H9 (cell line): ENCODE measurements around the gene ZMIZ1. TPM values are rescaled to one million over a fixed set of nuclear protein-coding genes. Genes with fewer than 3 reads are reported as not detected.

Source experiments
- DNase-seq: peaks from one replicate; pipeline ENCODE4 v3.0.0-alpha.2; 2017
- H2AFZ ChIP-seq: one replicate; pipeline ENCODE4 v1.6.1; 2013; ENCODE audit warnings: mild to moderate bottlenecking, low read length, control low read depth, moderate library complexity
- H2AK5ac ChIP-seq: 2 replicates; pipeline ENCODE4 v1.6.1; 2013; ENCODE audit warnings: low read length, control low read depth, mixed read lengths; ENCODE audit not compliant: insufficient read length
- H2BK120ac ChIP-seq: one replicate; pipeline ENCODE4 v1.6.1; 2013; ENCODE audit warnings: low read depth, mild to moderate bottlenecking, low read length, control low read depth, inconsistent platforms; ENCODE audit not compliant: poor library complexity, severe bottlenecking
- H2BK12ac ChIP-seq: 2 replicates; pipeline ENCODE4 v1.6.1; 2013; ENCODE audit warnings: low read length, control low read depth, mixed read lengths, low read depth; ENCODE audit not compliant: insufficient read length
- H2BK15ac ChIP-seq: 2 replicates; pipeline ENCODE4 v1.6.1; 2013; ENCODE audit warnings: low read depth, low read length, control low read depth
- H2BK20ac ChIP-seq: one replicate; pipeline ENCODE4 v1.6.1; 2013; ENCODE audit warnings: low read depth, mild to moderate bottlenecking, low read length, control low read depth, inconsistent platforms; ENCODE audit not compliant: poor library complexity, severe bottlenecking
- H2BK5ac ChIP-seq: 2 replicates; pipeline ENCODE4 v1.6.1; 2013; ENCODE audit warnings: low read length, control low read depth, mixed read lengths; ENCODE audit not compliant: insufficient read length
- H3K14ac ChIP-seq: 2 replicates; pipeline ENCODE4 v1.6.1; 2013; ENCODE audit warnings: low read length, control low read depth; ENCODE audit not compliant: insufficient read depth
- H3K18ac ChIP-seq: 2 replicates; pipeline ENCODE4 v1.6.1; 2013; ENCODE audit warnings: low read depth, mild to moderate bottlenecking, mixed read lengths, low read length, control low read depth; ENCODE audit not compliant: insufficient read length
- H3K23ac ChIP-seq: 2 replicates; pipeline ENCODE4 v1.6.1; 2013; ENCODE audit warnings: low read length, control low read depth, mixed read lengths, low read depth; ENCODE audit not compliant: insufficient read length
- H3K23me2 ChIP-seq: 2 replicates; pipeline ENCODE4 v1.6.1; 2013; ENCODE audit warnings: low read depth, mild to moderate bottlenecking, mixed read lengths, low read length, control low read depth; ENCODE audit not compliant: insufficient read length, poor library complexity, severe bottlenecking
- H3K27ac ChIP-seq: 2 replicates; pipeline ENCODE4 v1.5.1; 2013; ENCODE audit warnings: low read length, control low read depth, mixed read lengths, low read depth; ENCODE audit not compliant: insufficient read length
- H3K27me3 ChIP-seq: 2 replicates; pipeline ENCODE4 v1.6.1; 2013; ENCODE audit warnings: low read length, control low read depth, inconsistent platforms; ENCODE audit not compliant: insufficient read depth
- H3K4ac ChIP-seq: 2 replicates; pipeline ENCODE4 v1.6.1; 2013; ENCODE audit warnings: low read depth, mild to moderate bottlenecking, control low read depth, inconsistent platforms, low read length, moderate library complexity
- H3K4me1 ChIP-seq: 2 replicates; pipeline ENCODE4 v1.6.1; 2013; ENCODE audit warnings: low read length, control low read depth, inconsistent platforms; ENCODE audit not compliant: insufficient read depth
- H3K4me2 ChIP-seq: 2 replicates; pipeline ENCODE4 v1.6.1; 2013; ENCODE audit warnings: low read length, control low read depth, mixed read lengths; ENCODE audit not compliant: insufficient read length, insufficient read depth
- H3K56ac ChIP-seq: 2 replicates; pipeline ENCODE4 v1.6.1; 2013; ENCODE audit warnings: low read depth, mild to moderate bottlenecking, mixed read lengths, low read length, control low read depth; ENCODE audit not compliant: insufficient read length
- H3K79me1 ChIP-seq: 2 replicates; pipeline ENCODE4 v1.6.1; 2013; ENCODE audit warnings: low read depth, mild to moderate bottlenecking, moderate library complexity, low read length, control low read depth, inconsistent platforms; ENCODE audit not compliant: insufficient read depth, poor library complexity, severe bottlenecking
- H3K79me2 ChIP-seq: 2 replicates; pipeline ENCODE4 v1.6.1; 2013; ENCODE audit warnings: low read length, control low read depth, inconsistent platforms; ENCODE audit not compliant: insufficient read depth
- H3K9ac ChIP-seq: 2 replicates; pipeline ENCODE4 v1.6.1; 2013; ENCODE audit warnings: low read length, control low read depth, mixed read lengths; ENCODE audit not compliant: insufficient read length; ENCODE audit errors: extremely low read depth
- H3K9me3 ChIP-seq: one replicate; pipeline ENCODE4 v1.6.1; 2013; ENCODE audit warnings: low read depth, low read length, inconsistent platforms; ENCODE audit not compliant: control insufficient read depth
- H3T11ph ChIP-seq: one replicate; pipeline ENCODE4 v1.6.1; 2013; ENCODE audit warnings: mild to moderate bottlenecking, low read length, control low read depth, inconsistent platforms
- H4K20me1 ChIP-seq: one replicate; pipeline ENCODE4 v1.6.1; 2013; ENCODE audit not compliant: control insufficient read depth, insufficient read length, insufficient read depth
- H4K5ac ChIP-seq: 2 replicates; pipeline ENCODE4 v1.6.1; 2013; ENCODE audit warnings: low read depth, mild to moderate bottlenecking, mixed read lengths, low read length, control low read depth; ENCODE audit not compliant: insufficient read length
- H4K8ac ChIP-seq: replicated peaks from 2 replicates; pipeline ENCODE4 v1.6.1; 2013; ENCODE audit warnings: low read length, control low read depth, mixed read lengths, low read depth; ENCODE audit not compliant: insufficient read length
- H4K91ac ChIP-seq: 2 replicates; pipeline ENCODE4 v1.6.1; 2013; ENCODE audit warnings: low read depth, mild to moderate bottlenecking, moderate library complexity, mixed read lengths, low read length, control low read depth; ENCODE audit not compliant: insufficient read length
- H3K27ac Mint-ChIP-seq, 3 experiments: 2 replicates in 2 of 3; 3 replicates in 1 of 3; pipeline ENCODE4 v1.8.0; 2020 to 2021; ENCODE audit warnings: mixed read lengths in 3 of 3, mild to moderate bottlenecking in 1 of 3, moderate library complexity in 1 of 3
- H3K27me3 Mint-ChIP-seq: 2 replicates; pipeline ENCODE4 v1.8.0; 2021; ENCODE audit warnings: low read depth, mild to moderate bottlenecking, moderate library complexity, mixed read lengths
- H3K36me3 Mint-ChIP-seq, 3 experiments: 2 replicates in 2 of 3; 3 replicates in 1 of 3; pipeline ENCODE4 v1.8.0; 2020 to 2021; ENCODE audit warnings: low read depth in 3 of 3, mixed read lengths in 3 of 3; ENCODE audit not compliant: insufficient read depth in 1 of 3
- H3K4me1 Mint-ChIP-seq, 2 experiments: 2 replicates each; pipeline ENCODE4 v1.8.0; 2020; ENCODE audit warnings: mixed read lengths in 2 of 2
- H3K4me3 Mint-ChIP-seq, 2 experiments: 2 replicates in 1 of 2; 3 replicates in 1 of 2; pipeline ENCODE4 v1.8.0; 2020 to 2021; ENCODE audit warnings: mild to moderate bottlenecking in 2 of 2, mixed read lengths in 2 of 2, moderate library complexity in 1 of 2
- H3K9me3 Mint-ChIP-seq, 2 experiments: 2 replicates in 1 of 2; 3 replicates in 1 of 2; pipeline ENCODE4 v1.8.0; 2020; ENCODE audit warnings: mild to moderate bottlenecking in 2 of 2, mixed read lengths in 2 of 2, moderate library complexity in 1 of 2
- WGBS: extraction: QIAGEN DNeasy Blood & Tissue Kit; methylation state at CpG from one replicate; pipeline ENCODE4 v1.1.7; 2013; ENCODE audit warnings: missing lambda C conversion rate, low lambda C conversion rate, mixed read lengths; ENCODE audit not compliant: insufficient read length; ENCODE audit errors: extremely low coverage; 5-methylcytosine and 5-hydroxymethylcytosine counted together
- total RNA-seq: library from RNA; stranded (reverse); gene quantifications from 2 replicates; pipeline ENCODE4 v1.2.1, GENCODE V29; 2021
- TF ChIP-seq, protein P1 (sequence below): fragments of 200-600 bp; sonication (generic); conservative IDR thresholded peaks from 3 replicates; pipeline ENCODE4 v1.8.0; 2021; ENCODE audit warnings: antibody characterized with exemption, mild to moderate bottlenecking

ZMIZ1 gene
- total RNA-seq, 1 experiment from 2014 or later, result 36.9 TPM

DNA sequence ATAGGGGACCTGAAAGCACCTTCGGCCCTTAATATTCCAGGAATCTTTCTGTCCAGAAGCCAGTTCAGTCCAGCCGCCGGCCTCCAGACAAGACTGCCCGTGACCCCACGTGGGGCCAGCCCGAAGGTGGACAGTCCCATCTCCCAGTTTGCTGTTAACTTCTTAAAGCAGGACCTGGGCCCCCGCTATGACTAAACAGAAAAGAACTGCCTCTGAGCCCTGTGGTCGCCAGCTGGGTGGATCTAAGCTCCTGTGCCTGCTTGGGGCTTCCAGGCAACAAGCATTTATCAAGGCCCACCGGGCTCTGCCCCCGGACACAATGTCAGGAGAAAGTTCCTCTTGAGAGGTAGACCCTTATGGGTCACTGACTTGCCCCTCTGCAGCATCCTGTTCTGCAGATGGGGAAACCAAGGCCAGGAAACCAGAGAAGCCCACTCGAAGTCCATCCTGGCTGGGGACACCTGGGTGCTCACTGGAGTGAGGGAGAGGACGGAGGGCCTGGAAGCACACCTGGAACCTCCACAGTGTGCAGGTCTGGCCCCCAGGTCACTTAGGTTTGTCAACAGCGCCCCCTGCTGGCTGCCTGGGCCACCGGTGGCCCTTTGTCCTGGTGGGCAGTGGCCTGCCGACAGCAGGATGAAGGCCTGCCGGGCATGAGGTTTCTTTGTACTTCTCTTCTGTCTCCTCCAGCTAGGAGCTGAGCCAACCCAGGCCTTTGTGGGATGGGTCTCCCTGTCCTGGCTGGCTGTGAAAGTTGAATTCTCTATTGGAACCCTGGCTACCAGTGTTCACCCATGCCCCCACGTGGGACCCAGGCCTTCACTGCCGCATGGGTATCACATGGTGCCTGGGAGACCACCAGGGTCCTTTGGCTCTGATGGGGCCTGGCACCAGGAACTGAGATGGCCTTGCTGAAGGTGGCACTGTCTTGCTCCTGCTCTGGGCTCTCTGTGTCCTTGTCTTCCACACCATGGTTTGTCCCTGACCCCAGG lies 128.0 kb downstream of the ZMIZ1 start:
- Histone ChIP-seq H3K56ac (no peak overlapping the region), H2BK15ac (no peak overlapping the region), H3K27ac (no peak overlapping the region), H3K79me1 (no peaks in the 10 kb centered on the region), H3K4me2 (no peak overlapping the region), H2BK120ac (no peak overlapping the region), H2AK5ac (no peak overlapping the region), H2BK12ac (no peak overlapping the region), H4K20me1 (no peaks in the 10 kb centered on the region), H3K18ac (no peak overlapping the region), H3K79me2 (no peaks in the 10 kb centered on the region), H3K9me3 (no peaks in the 10 kb centered on the region), H3K23me2 (no peaks in the 10 kb centered on the region), H3K14ac (no peak overlapping the region; the same call in 1 of the 2 replicates), H3K4ac (no peak overlapping the region), H3K27me3 (no peaks in the 10 kb centered on the region), H2BK5ac (no peak overlapping the region), H3K23ac (no peak overlapping the region), H2BK20ac (no peak overlapping the region), H2AFZ (no peak overlapping the region), H4K91ac (peak overlapping the region; percentile 78), H3K9ac (no peak overlapping the region), H3K4me1 (peaks cover 3% of the 10 kb centered on the region; the same call in 1 of the 2 replicates), H3T11ph (no peak overlapping the region), H4K5ac (no peak overlapping the region), H4K8ac (no peak overlapping the region)
- TF ChIP-seq, protein P1, sequence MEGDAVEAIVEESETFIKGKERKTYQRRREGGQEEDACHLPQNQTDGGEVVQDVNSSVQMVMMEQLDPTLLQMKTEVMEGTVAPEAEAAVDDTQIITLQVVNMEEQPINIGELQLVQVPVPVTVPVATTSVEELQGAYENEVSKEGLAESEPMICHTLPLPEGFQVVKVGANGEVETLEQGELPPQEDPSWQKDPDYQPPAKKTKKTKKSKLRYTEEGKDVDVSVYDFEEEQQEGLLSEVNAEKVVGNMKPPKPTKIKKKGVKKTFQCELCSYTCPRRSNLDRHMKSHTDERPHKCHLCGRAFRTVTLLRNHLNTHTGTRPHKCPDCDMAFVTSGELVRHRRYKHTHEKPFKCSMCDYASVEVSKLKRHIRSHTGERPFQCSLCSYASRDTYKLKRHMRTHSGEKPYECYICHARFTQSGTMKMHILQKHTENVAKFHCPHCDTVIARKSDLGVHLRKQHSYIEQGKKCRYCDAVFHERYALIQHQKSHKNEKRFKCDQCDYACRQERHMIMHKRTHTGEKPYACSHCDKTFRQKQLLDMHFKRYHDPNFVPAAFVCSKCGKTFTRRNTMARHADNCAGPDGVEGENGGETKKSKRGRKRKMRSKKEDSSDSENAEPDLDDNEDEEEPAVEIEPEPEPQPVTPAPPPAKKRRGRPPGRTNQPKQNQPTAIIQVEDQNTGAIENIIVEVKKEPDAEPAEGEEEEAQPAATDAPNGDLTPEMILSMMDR, result peak; percentile 97
- H3K27ac Mint-ChIP-seq, result no peak overlapping the region
- no peaks in the 10 kb centered on the region; the same call in 1 of the 2 replicates for H3K27me3 Mint-ChIP-seq
- peaks cover 2 to 5% (median 2%) of the 10 kb centered on the region in 3 experiments; a peak in 5 of 7 replicates for H3K36me3 Mint-ChIP-seq
- DNase-seq, result peak; percentile 87
- WGBS, result no CpG with 5 or more reads among the region's 18 CpGs
- no peaks in the 10 kb centered on the region for H3K9me3 Mint-ChIP-seq
- H3K4me1 Mint-ChIP-seq, result peaks cover 5 to 22% of the 10 kb centered on the region in 2 experiments; a peak in 3 of 4 replicates
- H3K4me3 Mint-ChIP-seq, result no peak overlapping the region
